Measurements from ENCODE around the gene NCBP1.

DNA sequence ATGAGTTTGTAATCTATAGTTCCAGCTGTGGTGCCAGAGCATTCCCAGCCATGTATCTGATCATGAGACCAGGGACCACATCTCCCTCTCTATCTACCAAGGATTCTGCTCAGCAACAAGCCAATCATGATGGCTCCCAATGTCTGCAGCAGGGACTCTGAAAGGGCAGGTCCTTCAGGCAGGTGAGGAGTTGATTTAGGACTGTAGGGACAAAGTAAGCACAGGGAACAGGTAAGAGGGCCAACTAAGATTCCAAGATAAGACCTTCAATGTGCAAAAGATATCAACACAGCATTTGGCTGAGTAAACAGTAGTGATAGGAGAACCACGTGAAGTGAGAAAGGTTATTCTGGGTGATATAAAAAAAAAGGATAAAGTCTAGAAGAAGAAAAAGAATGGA, 55.0 kb downstream of the NCBP1 start:
- TF ChIP-seq POLR2AphosphoS5 (IDR thresholded peaks at IDR 0.05; ENCODE audit: borderline replicate concordance, low read depth, low read length) (no peak), EZH2 (IDR thresholded peaks at IDR 0.05) (no peak), FOXP2 (optimal IDR thresholded peaks at IDR 0.05; ENCODE audit: control extremely low read depth, extremely low read length, insufficient read depth) (no peak)
